Measurements from ENCODE around the gene TOX3. TPM values are rescaled to one million over a fixed set of nuclear protein-coding genes. Genes with fewer than 3 reads are reported as not detected.

TOX3 gene
- total and polyA plus RNA-seq, 5 experiments from 2014 or later = not detected

GRCh38 chr16:52467753-52468152 is 79.2 kb downstream of the TOX3 start:
- no peaks in the 10 kb centered on the region for H3K27me3 Mint-ChIP-seq
- no peak overlapping the region for H3K27ac Mint-ChIP-seq
- peaks cover 0 to 5% (median 0%) of the 10 kb centered on the region in 9 donors for H3K9me3 Mint-ChIP-seq
- ATAC-seq = no peak
- no peaks in the 10 kb centered on the region for H3K36me3 Mint-ChIP-seq
- no peaks in the 10 kb centered on the region for H3K4me1 Mint-ChIP-seq
- DNase-seq = no peak
- POLR2A ChIA-PET = no interaction called here
- H3K4me3 Mint-ChIP-seq = no peak overlapping the region

GRCh38 chr16:52466994-52467393 is 79.9 kb downstream of the TOX3 start:
- Mint-ChIP-seq H3K9me3 (no peaks in the 10 kb centered on the region), H3K27ac (no peak overlapping the region), H3K27me3 (no peaks in the 10 kb centered on the region), H3K4me1 (no peaks in the 10 kb centered on the region), H3K36me3 (no peaks in the 10 kb centered on the region), H3K4me3 (no peak overlapping the region)
- DNase-seq (no peak), ATAC-seq (no peak)
- POLR2A ChIA-PET = no interaction called here

GRCh38 chr16:52465711-52466267 is 81.2 kb downstream of the TOX3 start:
- ATAC-seq = no peak
- no peak overlapping the region for H3K4me3 Mint-ChIP-seq
- POLR2A ChIA-PET = no interaction called here

GRCh38 chr16:52463904-52464303 is 83.0 kb downstream of the TOX3 start:
- H3K4me3 Mint-ChIP-seq = no peak overlapping the region

More at GRCh38 chr16:52465711-52466267, 81.2 kb downstream of the TOX3 start:
- Mint-ChIP-seq H3K4me1 (no peaks in the 10 kb centered on the region), H3K27ac (no peak overlapping the region), H3K36me3 (no peaks in the 10 kb centered on the region), H3K27me3 (no peaks in the 10 kb centered on the region), H3K9me3 (no peaks in the 10 kb centered on the region)
- DNase-seq = no peak

GRCh38 chr16:52462816-52463215 is 84.1 kb downstream of the TOX3 start:
- Mint-ChIP-seq H3K9me3 (no peaks in the 10 kb centered on the region), H3K27me3 (no peaks in the 10 kb centered on the region)
- POLR2A ChIA-PET = no interaction called here

More at GRCh38 chr16:52463904-52464303, 83.0 kb downstream of the TOX3 start:
- Mint-ChIP-seq H3K36me3 (no peaks in the 10 kb centered on the region), H3K27ac (no peak overlapping the region), H3K9me3 (no peaks in the 10 kb centered on the region), H3K27me3 (no peaks in the 10 kb centered on the region), H3K4me1 (no peaks in the 10 kb centered on the region)
- ATAC-seq = no peak
- DNase-seq = no peak
- POLR2A ChIA-PET = no interaction called here

GRCh38 chr16:52460639-52461178 is 86.2 kb downstream of the TOX3 start:
- H3K9me3 Mint-ChIP-seq = no peaks in the 10 kb centered on the region
- peaks cover 0 to 1% (median 0%) of the 10 kb centered on the region in 5 donors for H3K27me3 Mint-ChIP-seq
- no peak overlapping the region for H3K4me3 Mint-ChIP-seq
- no peaks in the 10 kb centered on the region for H3K4me1 Mint-ChIP-seq
- ATAC-seq (no peak), DNase-seq (no peak)
- POLR2A ChIA-PET = no interaction called here
- no peaks in the 10 kb centered on the region for H3K36me3 Mint-ChIP-seq
- no peak overlapping the region for H3K27ac Mint-ChIP-seq

More at GRCh38 chr16:52462816-52463215, 84.1 kb downstream of the TOX3 start:
- DNase-seq (no peak), ATAC-seq (no peak)
- Mint-ChIP-seq H3K4me1 (no peaks in the 10 kb centered on the region), H3K36me3 (no peaks in the 10 kb centered on the region), H3K4me3 (no peak overlapping the region), H3K27ac (no peak overlapping the region)

- peaks cover 0 to 4% (median 0%) of the 10 kb centered on the region in 5 donors for H3K27me3 Mint-ChIP-seq
- H3K9me3 Mint-ChIP-seq = peaks cover 0 to 3% (median 0%) of the 10 kb centered on the region in 9 donors
- no peak overlapping the region for H3K27ac Mint-ChIP-seq
- H3K36me3 Mint-ChIP-seq = no peaks in the 10 kb centered on the region
- POLR2A ChIA-PET = no interaction called here
- no peak overlapping the region for H3K4me3 Mint-ChIP-seq
- ATAC-seq (no peak), DNase-seq (no peak)
- H3K4me1 Mint-ChIP-seq = no peaks in the 10 kb centered on the region
Measured at GRCh38 chr16:52456368-52456767, 90.6 kb downstream of the TOX3 start.

GRCh38 chr16:52455549-52456277 is 91.2 kb downstream of the TOX3 start:
- Mint-ChIP-seq H3K36me3 (no peaks in the 10 kb centered on the region), H3K4me1 (no peaks in the 10 kb centered on the region), H3K27ac (no peak overlapping the region), H3K4me3 (no peak overlapping the region), H3K27me3 (peaks cover 0 to 4% (median 0%) of the 10 kb centered on the region in 5 donors), H3K9me3 (peaks cover 0 to 3% (median 0%) of the 10 kb centered on the region in 9 donors)
- POLR2A ChIA-PET = no interaction called here
- DNase-seq (no peak), ATAC-seq (no peak)

- POLR2A ChIA-PET = no interaction called here
- Mint-ChIP-seq H3K36me3 (no peaks in the 10 kb centered on the region), H3K9me3 (peaks cover 0 to 11% (median 3%) of the 10 kb centered on the region in 9 donors), H3K4me3 (no peak overlapping the region), H3K4me1 (no peaks in the 10 kb centered on the region), H3K27ac (no peak overlapping the region), H3K27me3 (peaks cover 0 to 12% (median 0%) of the 10 kb centered on the region in 5 donors)
- DNase-seq (no peak), ATAC-seq (no peak)
Measured at GRCh38 chr16:52453644-52454043, 93.3 kb downstream of the TOX3 start.

GRCh38 chr16:52451971-52452421 is 94.9 kb downstream of the TOX3 start:
- Mint-ChIP-seq H3K27me3 (peaks cover 0 to 13% (median 0%) of the 10 kb centered on the region in 5 donors), H3K27ac (no peak overlapping the region), H3K36me3 (no peaks in the 10 kb centered on the region), H3K4me3 (no peak overlapping the region), H3K4me1 (no peaks in the 10 kb centered on the region), H3K9me3 (peaks cover 0 to 13% (median 3%) of the 10 kb centered on the region in 9 donors)
- POLR2A ChIA-PET = no interaction called here
- DNase-seq (no peak), ATAC-seq (no peak)

GRCh38 chr16:52450916-52451315 is 96.0 kb downstream of the TOX3 start:
- ATAC-seq (no peak), DNase-seq (no peak)
- Mint-ChIP-seq H3K4me3 (no peak overlapping the region), H3K27me3 (peaks cover 0 to 13% (median 0%) of the 10 kb centered on the region in 5 donors), H3K36me3 (no peaks in the 10 kb centered on the region), H3K27ac (no peak overlapping the region), H3K4me1 (no peaks in the 10 kb centered on the region), H3K9me3 (peaks cover 0 to 13% (median 3%) of the 10 kb centered on the region in 9 donors)
- POLR2A ChIA-PET = interaction anchor here (0.6 kb wide), 1 partner anchor 34 kb away, joined by 3 read pairs; no protein-coding TSS in a partner anchor

GRCh38 chr16:52450241-52450640 is 96.7 kb downstream of the TOX3 start:
- Mint-ChIP-seq H3K27me3 (peaks cover 0 to 9% (median 0%) of the 10 kb centered on the region in 5 donors), H3K4me1 (no peaks in the 10 kb centered on the region), H3K9me3 (peaks cover 0 to 13% (median 3%) of the 10 kb centered on the region in 9 donors), H3K36me3 (no peaks in the 10 kb centered on the region), H3K27ac (no peak overlapping the region), H3K4me3 (no peak overlapping the region)
- DNase-seq (no peak), ATAC-seq (no peak)
- POLR2A ChIA-PET = interaction anchor here (0.6 kb wide), 1 partner anchor 35 kb away, joined by 3 read pairs; no protein-coding TSS in a partner anchor

- ATAC-seq (no peak), DNase-seq (no peak)
- Mint-ChIP-seq H3K27ac (no peak overlapping the region), H3K27me3 (peaks cover 0 to 9% (median 0%) of the 10 kb centered on the region in 5 donors), H3K4me3 (no peak overlapping the region), H3K9me3 (peaks cover 0 to 13% (median 0%) of the 10 kb centered on the region in 9 donors), H3K36me3 (no peaks in the 10 kb centered on the region), H3K4me1 (no peaks in the 10 kb centered on the region)
- POLR2A ChIA-PET = no interaction called here
Measured at GRCh38 chr16:52446080-52446479, 100.9 kb downstream of the TOX3 start.
